Tibial nerve (tissue), 3 donors: ENCODE results near the gene C3.

Experiments used
- POLR2A ChIP-seq, 2 donors: fragments of 450-650 bp; IDR thresholded peaks; one replicate each; pipeline ENCODE4 v1.6.1; 2017; ENCODE audit warnings: antibody characterized with exemption in 2 of 2, mild to moderate bottlenecking in 2 of 2, moderate library complexity in 2 of 2
- TF ChIP-seq, protein P1 (sequence below), 5 experiments: fragments of 200-600 bp in 3 of 5; fragments of 450-650 bp in 2 of 5; sonication (generic) in 3 of 5; IDR thresholded peaks; one replicate each; pipeline ENCODE4 v1.5.1; 2016 to 2019; ENCODE audit warnings: antibody characterized with exemption in 5 of 5, mild to moderate bottlenecking in 3 of 5, moderate library complexity in 2 of 5

DNA sequence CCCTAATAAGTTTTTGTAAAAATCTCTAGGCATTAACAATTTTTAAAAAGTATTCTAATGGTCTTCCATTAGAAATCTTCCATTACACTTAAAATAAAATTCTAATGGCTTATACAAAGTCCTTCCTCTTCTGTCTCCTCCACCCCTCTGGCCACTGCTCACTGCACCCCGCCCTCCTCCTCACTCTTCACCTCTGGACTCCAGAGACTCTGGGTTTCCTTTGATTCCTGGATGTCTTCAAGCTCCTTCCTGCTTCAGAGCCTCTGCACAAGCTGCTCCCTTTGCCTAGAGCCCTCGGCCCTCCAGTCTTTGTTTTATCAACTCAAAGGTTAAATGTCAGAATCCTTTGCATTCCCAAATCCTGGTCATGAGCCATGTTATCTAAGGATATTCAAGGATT lies 71.3 kb downstream of the C3 start:
- TF ChIP-seq, protein P1, sequence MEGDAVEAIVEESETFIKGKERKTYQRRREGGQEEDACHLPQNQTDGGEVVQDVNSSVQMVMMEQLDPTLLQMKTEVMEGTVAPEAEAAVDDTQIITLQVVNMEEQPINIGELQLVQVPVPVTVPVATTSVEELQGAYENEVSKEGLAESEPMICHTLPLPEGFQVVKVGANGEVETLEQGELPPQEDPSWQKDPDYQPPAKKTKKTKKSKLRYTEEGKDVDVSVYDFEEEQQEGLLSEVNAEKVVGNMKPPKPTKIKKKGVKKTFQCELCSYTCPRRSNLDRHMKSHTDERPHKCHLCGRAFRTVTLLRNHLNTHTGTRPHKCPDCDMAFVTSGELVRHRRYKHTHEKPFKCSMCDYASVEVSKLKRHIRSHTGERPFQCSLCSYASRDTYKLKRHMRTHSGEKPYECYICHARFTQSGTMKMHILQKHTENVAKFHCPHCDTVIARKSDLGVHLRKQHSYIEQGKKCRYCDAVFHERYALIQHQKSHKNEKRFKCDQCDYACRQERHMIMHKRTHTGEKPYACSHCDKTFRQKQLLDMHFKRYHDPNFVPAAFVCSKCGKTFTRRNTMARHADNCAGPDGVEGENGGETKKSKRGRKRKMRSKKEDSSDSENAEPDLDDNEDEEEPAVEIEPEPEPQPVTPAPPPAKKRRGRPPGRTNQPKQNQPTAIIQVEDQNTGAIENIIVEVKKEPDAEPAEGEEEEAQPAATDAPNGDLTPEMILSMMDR (IDR thresholded peaks at IDR 0.05): no peak
- no peak for TF ChIP-seq POLR2A (IDR thresholded peaks at IDR 0.05)
